Mammary epithelial cell (primary cell): ENCODE measurements around the gene NANOS1.

Experiments used
- CTCF ChIP-seq, 2 donors: IDR thresholded peaks in 1 of 2; conservative IDR thresholded peaks in 1 of 2; 2 replicates each; pipeline ENCODE4 v1.5.1; 2011 to 2012; ENCODE audit warnings: inconsistent platforms in 2 of 2, low read length in 2 of 2, mild to moderate bottlenecking in 2 of 2, control low read depth in 1 of 2, low read depth in 1 of 2; ENCODE audit not compliant: insufficient read depth in 1 of 2; ENCODE audit errors: extremely low read depth in 1 of 2
- EZH2 ChIP-seq: IDR thresholded peaks from 2 replicates; pipeline ENCODE4 v1.6.1; 2012; ENCODE audit warnings: low read length, inconsistent platforms, borderline replicate concordance

DNA sequence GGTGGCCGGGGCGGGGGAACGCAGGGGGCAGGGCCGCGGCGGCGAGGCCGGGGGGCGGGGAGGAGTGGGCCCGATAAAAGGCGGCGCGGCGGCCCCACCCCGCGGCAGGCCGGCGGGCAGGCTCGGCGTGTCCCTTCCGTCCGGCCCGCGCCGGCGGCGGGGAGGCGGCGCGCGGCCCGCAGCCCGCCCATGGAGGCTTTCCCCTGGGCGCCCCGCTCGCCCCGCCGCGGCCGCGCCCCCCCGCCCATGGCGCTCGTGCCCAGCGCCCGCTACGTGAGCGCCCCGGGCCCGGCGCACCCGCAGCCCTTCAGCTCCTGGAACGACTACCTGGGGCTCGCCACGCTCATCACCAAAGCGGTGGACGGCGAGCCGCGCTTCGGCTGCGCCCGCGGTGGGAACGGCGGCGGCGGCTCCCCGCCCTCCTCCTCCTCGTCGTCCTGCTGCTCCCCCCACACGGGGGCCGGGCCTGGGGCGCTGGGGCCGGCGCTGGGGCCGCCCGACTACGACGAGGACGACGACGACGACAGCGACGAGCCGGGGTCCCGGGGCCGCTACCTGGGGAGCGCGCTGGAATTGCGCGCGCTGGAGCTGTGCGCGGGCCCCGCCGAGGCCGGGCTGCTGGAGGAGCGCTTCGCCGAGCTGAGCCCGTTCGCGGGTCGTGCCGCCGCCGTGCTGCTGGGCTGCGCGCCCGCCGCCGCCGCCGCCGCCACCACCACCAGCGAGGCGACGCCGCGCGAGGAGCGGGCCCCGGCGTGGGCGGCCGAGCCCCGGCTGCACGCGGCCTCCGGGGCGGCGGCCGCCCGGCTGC, at the start of gene NANOS1:
- TF ChIP-seq CTCF (conservative IDR thresholded peaks at IDR 0.05 in 1 of 2, IDR thresholded peaks at IDR 0.05 in 1 of 2; ENCODE audit: extremely low read depth in 1 of 2, insufficient read depth in 1 of 2, low read depth in 1 of 2, low read length in 2 of 2) (no peak), EZH2 (no peak)
